Measurements from ENCODE around the gene CCDC170.

CCDC170 gene

GRCh38 chr6:151661509-151661908 lies 167.7 kb downstream of the CCDC170 start:
- TF ChIP-seq POLR2AphosphoS5 (IDR thresholded peaks at IDR 0.05; ENCODE audit: borderline replicate concordance, low read depth, low read length) (no peak), FOXP2 (optimal IDR thresholded peaks at IDR 0.05; ENCODE audit: control extremely low read depth, extremely low read length, insufficient read depth) (no peak)
- Histone ChIP-seq H3K27ac (no peak overlapping the region), H3K4me3 (no peak overlapping the region), H3K9ac (ENCODE audit: insufficient read length) (no peak overlapping the region), H3K36me3 (ENCODE audit: insufficient read depth, low read length) (no peaks in the 10 kb centered on the region), H3K9me3 (ENCODE audit: low read depth, low read length) (no peaks in the 10 kb centered on the region)
- no peak for DNase-seq (ENCODE audit: low read depth, low spot score)

- H3K27ac ChIP-seq: no peak overlapping the region
- no peak overlapping the region for H3K9ac ChIP-seq (ENCODE audit: insufficient read length)
- no peak for DNase-seq (ENCODE audit: low read depth, low spot score)
- H3K36me3 ChIP-seq (ENCODE audit: insufficient read depth, low read length): no peaks in the 10 kb centered on the region
- TF ChIP-seq FOXP2 (optimal IDR thresholded peaks at IDR 0.05; ENCODE audit: control extremely low read depth, extremely low read length, insufficient read depth): no peak
- no peak for TF ChIP-seq POLR2AphosphoS5 (IDR thresholded peaks at IDR 0.05; ENCODE audit: borderline replicate concordance, low read depth, low read length)
- TF ChIP-seq EZH2 (IDR thresholded peaks at IDR 0.05): no peak
- no peak overlapping the region for H3K4me3 ChIP-seq
- no peaks in the 10 kb centered on the region for H3K9me3 ChIP-seq (ENCODE audit: low read depth, low read length)
Measured at GRCh38 chr6:151661928-151662327, 168.1 kb downstream of the CCDC170 start.

- no peak overlapping the region for H3K4me3 ChIP-seq
- TF ChIP-seq EZH2 (IDR thresholded peaks at IDR 0.05) (no peak), POLR2AphosphoS5 (IDR thresholded peaks at IDR 0.05; ENCODE audit: borderline replicate concordance, low read depth, low read length) (no peak), FOXP2 (optimal IDR thresholded peaks at IDR 0.05; ENCODE audit: control extremely low read depth, extremely low read length, insufficient read depth) (no peak)
- no peaks in the 10 kb centered on the region for H3K36me3 ChIP-seq (ENCODE audit: insufficient read depth, low read length)
- no peak for DNase-seq (ENCODE audit: low read depth, low spot score)
- no peaks in the 10 kb centered on the region for H3K9me3 ChIP-seq (ENCODE audit: low read depth, low read length)
- H3K27ac ChIP-seq: no peak overlapping the region
- no peak overlapping the region for H3K9ac ChIP-seq (ENCODE audit: insufficient read length)
Measured at GRCh38 chr6:151663559-151663958, 169.7 kb downstream of the CCDC170 start.

GRCh38 chr6:151664390-151664789 lies 170.6 kb downstream of the CCDC170 start:
- no peak overlapping the region for H3K27ac ChIP-seq
- no peak for DNase-seq (ENCODE audit: low read depth, low spot score)
- no peak overlapping the region for H3K9ac ChIP-seq (ENCODE audit: insufficient read length)
- no peaks in the 10 kb centered on the region for H3K36me3 ChIP-seq (ENCODE audit: insufficient read depth, low read length)
- no peak overlapping the region for H3K4me3 ChIP-seq
- TF ChIP-seq EZH2 (IDR thresholded peaks at IDR 0.05): no peak
- no peaks in the 10 kb centered on the region for H3K9me3 ChIP-seq (ENCODE audit: low read depth, low read length)

DNA sequence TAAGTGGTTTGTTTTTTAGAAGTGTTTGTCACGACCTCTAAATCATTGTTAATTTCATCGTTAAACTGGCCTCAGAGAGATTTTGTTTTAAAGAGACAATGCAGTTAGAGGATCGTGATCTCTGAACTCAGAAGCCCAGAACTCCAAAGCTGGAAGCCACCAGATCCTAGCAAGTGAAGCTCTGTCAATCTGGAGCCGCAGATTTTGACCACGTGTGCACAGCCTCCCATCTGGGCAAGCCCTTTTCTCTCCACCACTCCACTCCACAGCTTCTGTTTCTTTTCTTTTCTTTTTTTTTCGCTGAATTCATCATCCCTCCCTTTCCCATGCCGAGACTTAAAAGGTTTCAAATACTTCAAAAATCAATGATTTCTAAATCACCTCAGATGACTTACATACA lies 171.5 kb downstream of the CCDC170 start:
- Histone ChIP-seq H3K27ac (no peak overlapping the region), H3K9ac (ENCODE audit: insufficient read length) (no peak overlapping the region), H3K4me3 (no peak overlapping the region), H3K36me3 (ENCODE audit: insufficient read depth, low read length) (no peaks in the 10 kb centered on the region), H3K9me3 (ENCODE audit: low read depth, low read length) (no peaks in the 10 kb centered on the region)
- no peak for DNase-seq (ENCODE audit: low read depth, low spot score)
- TF ChIP-seq EZH2 (IDR thresholded peaks at IDR 0.05) (no peak), POLR2AphosphoS5 (IDR thresholded peaks at IDR 0.05; ENCODE audit: borderline replicate concordance, low read depth, low read length) (no peak), FOXP2 (optimal IDR thresholded peaks at IDR 0.05; ENCODE audit: control extremely low read depth, extremely low read length, insufficient read depth) (no peak)

DNA sequence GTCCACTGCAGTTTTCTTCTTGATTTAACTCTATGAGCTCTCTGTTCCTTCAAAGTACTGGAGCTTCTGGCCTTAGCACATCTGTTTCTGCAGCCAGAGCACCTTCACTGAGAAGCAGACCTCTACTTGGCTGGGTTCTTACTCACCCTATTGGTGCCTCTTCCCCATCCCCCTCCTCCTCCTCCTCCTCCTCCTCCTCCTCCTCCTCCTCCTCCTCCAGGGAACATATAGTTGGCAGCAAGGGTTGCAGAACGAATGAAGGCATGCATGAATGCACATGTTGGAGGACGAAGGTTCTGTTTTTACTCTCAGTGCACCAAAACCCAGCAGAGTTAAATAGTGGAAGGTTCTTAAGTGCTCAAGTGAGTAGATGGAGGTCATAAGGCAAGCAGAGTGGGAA lies 172.7 kb downstream of the CCDC170 start:
- TF ChIP-seq FOXP2 (optimal IDR thresholded peaks at IDR 0.05; ENCODE audit: control extremely low read depth, extremely low read length, insufficient read depth) (no peak), POLR2AphosphoS5 (IDR thresholded peaks at IDR 0.05; ENCODE audit: borderline replicate concordance, low read depth, low read length) (no peak), EZH2 (IDR thresholded peaks at IDR 0.05) (no peak)
- no peak overlapping the region for H3K4me3 ChIP-seq
- H3K9ac ChIP-seq (ENCODE audit: insufficient read length): no peak overlapping the region
- H3K36me3 ChIP-seq (ENCODE audit: insufficient read depth, low read length): no peaks in the 10 kb centered on the region
- no peak for DNase-seq (ENCODE audit: low read depth, low spot score)
- no peak overlapping the region for H3K27ac ChIP-seq
- H3K9me3 ChIP-seq (ENCODE audit: low read depth, low read length): no peaks in the 10 kb centered on the region

DNA sequence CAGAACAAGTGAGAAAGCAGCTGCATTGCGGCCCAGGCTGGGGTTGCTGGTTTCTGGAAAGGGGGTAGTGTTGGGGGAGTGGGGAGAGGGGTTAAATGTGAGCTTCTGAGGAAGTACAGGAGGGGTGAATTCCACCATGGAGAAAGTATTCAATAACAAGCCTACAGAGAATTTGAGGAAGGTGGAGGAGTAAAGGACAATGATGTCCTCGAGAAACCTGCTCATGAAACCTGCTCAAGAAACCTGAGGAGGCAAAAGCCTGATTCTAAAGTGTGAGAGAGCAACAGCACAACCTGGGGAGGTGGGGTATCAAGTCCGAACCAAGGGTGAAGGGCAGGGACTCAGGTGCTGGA lies 175.4 kb downstream of the CCDC170 start:
- H3K36me3 ChIP-seq (ENCODE audit: insufficient read depth, low read length): no peaks in the 10 kb centered on the region
- no peak overlapping the region for H3K27ac ChIP-seq
- no peak overlapping the region for H3K9ac ChIP-seq (ENCODE audit: insufficient read length)

GRCh38 chr6:151670116-151670515 lies 176.3 kb downstream of the CCDC170 start:
- Histone ChIP-seq H3K4me3 (no peak overlapping the region), H3K9me3 (ENCODE audit: low read depth, low read length) (no peaks in the 10 kb centered on the region), H3K9ac (ENCODE audit: insufficient read length) (no peak overlapping the region), H3K27ac (no peak overlapping the region), H3K36me3 (ENCODE audit: insufficient read depth, low read length) (no peaks in the 10 kb centered on the region)
- TF ChIP-seq EZH2 (IDR thresholded peaks at IDR 0.05) (no peak), FOXP2 (optimal IDR thresholded peaks at IDR 0.05; ENCODE audit: control extremely low read depth, extremely low read length, insufficient read depth) (no peak), POLR2AphosphoS5 (IDR thresholded peaks at IDR 0.05; ENCODE audit: borderline replicate concordance, low read depth, low read length) (no peak)
- DNase-seq (ENCODE audit: low read depth, low spot score): no peak

More for the DNA sequence above, 175.4 kb downstream of the CCDC170 start:
- no peaks in the 10 kb centered on the region for H3K9me3 ChIP-seq (ENCODE audit: low read depth, low read length)
- DNase-seq (ENCODE audit: low read depth, low spot score): no peak
- TF ChIP-seq FOXP2 (optimal IDR thresholded peaks at IDR 0.05; ENCODE audit: control extremely low read depth, extremely low read length, insufficient read depth) (no peak), POLR2AphosphoS5 (IDR thresholded peaks at IDR 0.05; ENCODE audit: borderline replicate concordance, low read depth, low read length) (no peak), EZH2 (IDR thresholded peaks at IDR 0.05) (no peak)
- no peak overlapping the region for H3K4me3 ChIP-seq
